ENCODE data around the gene FMNL3. TPM values are rescaled to one million over a fixed set of nuclear protein-coding genes. Genes with fewer than 3 reads are reported as not detected.

FMNL3 gene
- total and polyA plus RNA-seq, 2 of the 13 experiments (the other 11 are each of a cell fraction or from before 2014, with no cell fraction given), result 0.44 to 1.1 TPM

DNA sequence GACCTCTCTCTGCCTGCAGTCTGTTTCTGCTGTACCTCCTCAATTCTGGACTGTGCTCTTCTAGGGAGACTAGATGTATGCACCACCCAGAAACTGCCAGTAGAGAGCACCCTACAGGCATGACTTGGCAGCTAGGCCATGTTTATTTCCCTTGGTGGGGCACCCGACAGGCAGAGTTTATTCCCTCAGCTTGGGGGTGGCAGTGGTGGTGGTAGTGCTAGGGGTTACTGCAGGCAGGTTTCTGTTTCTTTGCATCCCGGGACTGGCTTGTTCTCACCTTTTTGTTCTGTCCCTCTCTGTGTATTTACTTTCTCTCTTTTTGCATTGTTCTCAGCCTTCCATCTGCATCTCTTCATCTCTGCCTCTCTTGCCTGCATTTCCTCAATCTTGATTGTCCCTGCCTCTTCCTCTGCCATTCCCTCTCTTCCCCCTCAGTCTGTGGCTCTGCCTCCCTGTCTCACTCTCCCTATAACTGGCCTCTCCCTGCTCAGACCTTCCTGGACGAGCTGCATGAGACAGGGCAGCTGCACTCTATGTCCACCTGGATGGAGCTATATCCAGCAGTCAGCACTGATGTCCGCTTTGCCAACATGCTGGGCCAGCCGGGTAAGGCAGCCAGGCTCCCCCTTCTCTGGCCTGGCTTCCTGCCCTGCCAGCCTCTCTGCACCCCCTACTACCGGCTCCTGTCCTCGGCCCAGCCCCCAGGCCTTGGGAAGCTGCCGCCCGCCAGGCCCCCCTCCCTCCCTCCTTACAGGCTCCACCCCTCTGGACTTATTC lies 70.0 kb downstream of the FMNL3 start (continued):
- TF ChIP-seq, protein P1, sequence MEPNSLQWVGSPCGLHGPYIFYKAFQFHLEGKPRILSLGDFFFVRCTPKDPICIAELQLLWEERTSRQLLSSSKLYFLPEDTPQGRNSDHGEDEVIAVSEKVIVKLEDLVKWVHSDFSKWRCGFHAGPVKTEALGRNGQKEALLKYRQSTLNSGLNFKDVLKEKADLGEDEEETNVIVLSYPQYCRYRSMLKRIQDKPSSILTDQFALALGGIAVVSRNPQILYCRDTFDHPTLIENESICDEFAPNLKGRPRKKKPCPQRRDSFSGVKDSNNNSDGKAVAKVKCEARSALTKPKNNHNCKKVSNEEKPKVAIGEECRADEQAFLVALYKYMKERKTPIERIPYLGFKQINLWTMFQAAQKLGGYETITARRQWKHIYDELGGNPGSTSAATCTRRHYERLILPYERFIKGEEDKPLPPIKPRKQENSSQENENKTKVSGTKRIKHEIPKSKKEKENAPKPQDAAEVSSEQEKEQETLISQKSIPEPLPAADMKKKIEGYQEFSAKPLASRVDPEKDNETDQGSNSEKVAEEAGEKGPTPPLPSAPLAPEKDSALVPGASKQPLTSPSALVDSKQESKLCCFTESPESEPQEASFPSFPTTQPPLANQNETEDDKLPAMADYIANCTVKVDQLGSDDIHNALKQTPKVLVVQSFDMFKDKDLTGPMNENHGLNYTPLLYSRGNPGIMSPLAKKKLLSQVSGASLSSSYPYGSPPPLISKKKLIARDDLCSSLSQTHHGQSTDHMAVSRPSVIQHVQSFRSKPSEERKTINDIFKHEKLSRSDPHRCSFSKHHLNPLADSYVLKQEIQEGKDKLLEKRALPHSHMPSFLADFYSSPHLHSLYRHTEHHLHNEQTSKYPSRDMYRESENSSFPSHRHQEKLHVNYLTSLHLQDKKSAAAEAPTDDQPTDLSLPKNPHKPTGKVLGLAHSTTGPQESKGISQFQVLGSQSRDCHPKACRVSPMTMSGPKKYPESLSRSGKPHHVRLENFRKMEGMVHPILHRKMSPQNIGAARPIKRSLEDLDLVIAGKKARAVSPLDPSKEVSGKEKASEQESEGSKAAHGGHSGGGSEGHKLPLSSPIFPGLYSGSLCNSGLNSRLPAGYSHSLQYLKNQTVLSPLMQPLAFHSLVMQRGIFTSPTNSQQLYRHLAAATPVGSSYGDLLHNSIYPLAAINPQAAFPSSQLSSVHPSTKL (CRISPR knock-in tag; IDR thresholded peaks at IDR 0.05), result 0 out of 2 replicates have a peak, but pooled peaks have one; percentile 8
- peak; percentile 52 for TF ChIP-seq RAD21 (CRISPR knock-in tag; IDR thresholded peaks at IDR 0.05)
- no peak for TF ChIP-seq ZNF501 (CRISPR knock-in tag; IDR thresholded peaks at IDR 0.05)
- TF ChIP-seq, protein P2, sequence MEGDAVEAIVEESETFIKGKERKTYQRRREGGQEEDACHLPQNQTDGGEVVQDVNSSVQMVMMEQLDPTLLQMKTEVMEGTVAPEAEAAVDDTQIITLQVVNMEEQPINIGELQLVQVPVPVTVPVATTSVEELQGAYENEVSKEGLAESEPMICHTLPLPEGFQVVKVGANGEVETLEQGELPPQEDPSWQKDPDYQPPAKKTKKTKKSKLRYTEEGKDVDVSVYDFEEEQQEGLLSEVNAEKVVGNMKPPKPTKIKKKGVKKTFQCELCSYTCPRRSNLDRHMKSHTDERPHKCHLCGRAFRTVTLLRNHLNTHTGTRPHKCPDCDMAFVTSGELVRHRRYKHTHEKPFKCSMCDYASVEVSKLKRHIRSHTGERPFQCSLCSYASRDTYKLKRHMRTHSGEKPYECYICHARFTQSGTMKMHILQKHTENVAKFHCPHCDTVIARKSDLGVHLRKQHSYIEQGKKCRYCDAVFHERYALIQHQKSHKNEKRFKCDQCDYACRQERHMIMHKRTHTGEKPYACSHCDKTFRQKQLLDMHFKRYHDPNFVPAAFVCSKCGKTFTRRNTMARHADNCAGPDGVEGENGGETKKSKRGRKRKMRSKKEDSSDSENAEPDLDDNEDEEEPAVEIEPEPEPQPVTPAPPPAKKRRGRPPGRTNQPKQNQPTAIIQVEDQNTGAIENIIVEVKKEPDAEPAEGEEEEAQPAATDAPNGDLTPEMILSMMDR (CRISPR knock-in tag; IDR thresholded peaks at IDR 0.05), result peak; percentile 83
- TF ChIP-seq ZNF782 (CRISPR knock-in tag; IDR thresholded peaks at IDR 0.05; ENCODE audit: borderline replicate concordance), result no peak
- TF ChIP-seq ZMAT3 (CRISPR knock-in tag; conservative IDR thresholded peaks at IDR 0.05), result no peak
- TF ChIP-seq ZNF12 (CRISPR knock-in tag; IDR thresholded peaks at IDR 0.05), result no peak
- TF ChIP-seq, protein P3, sequence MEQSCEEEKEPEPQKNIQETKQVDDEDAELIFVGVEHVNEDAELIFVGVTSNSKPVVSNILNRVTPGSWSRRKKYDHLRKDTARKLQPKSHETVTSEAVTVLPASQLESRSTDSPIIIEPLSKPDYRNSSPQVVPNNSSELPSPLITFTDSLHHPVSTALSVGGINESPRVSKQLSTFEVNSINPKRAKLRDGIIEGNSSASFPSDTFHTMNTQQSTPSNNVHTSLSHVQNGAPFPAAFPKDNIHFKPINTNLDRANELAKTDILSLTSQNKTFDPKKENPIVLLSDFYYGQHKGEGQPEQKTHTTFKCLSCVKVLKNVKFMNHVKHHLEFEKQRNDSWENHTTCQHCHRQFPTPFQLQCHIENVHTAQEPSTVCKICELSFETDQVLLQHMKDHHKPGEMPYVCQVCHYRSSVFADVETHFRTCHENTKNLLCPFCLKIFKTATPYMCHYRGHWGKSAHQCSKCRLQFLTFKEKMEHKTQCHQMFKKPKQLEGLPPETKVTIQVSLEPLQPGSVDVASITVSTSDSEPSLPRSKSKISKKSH (CRISPR knock-in tag; IDR thresholded peaks at IDR 0.05; ENCODE audit: borderline replicate concordance), result no peak
